Measurements from ENCODE around the gene ARV1. TPM values are rescaled to one million over a fixed set of nuclear protein-coding genes. Genes with fewer than 3 reads are reported as not detected.

Gene ARV1
- total and polyA plus RNA-seq, 10 of the 15 experiments (the other 5 are each of a cell fraction or from before 2014, with no cell fraction given) = 23.2 to 55.1 (median 35.6) TPM

GRCh38 chr1:231020139-231020601, 41.3 kb downstream of the ARV1 start:
- Histone ChIP-seq H3K27ac (ENCODE audit: control insufficient read depth, insufficient read depth) (no peak overlapping the region), H3K9ac (ENCODE audit: control insufficient read depth, insufficient read depth, low read length) (no peak overlapping the region), H3K79me2 (ENCODE audit: control insufficient read depth, insufficient read depth, low read length) (no peaks in the 10 kb centered on the region), H3K27me3 (replicated peaks in 1 of 2; ENCODE audit: control insufficient read depth in 2 of 2, insufficient read depth in 2 of 2, low read length in 1 of 2) (no peaks in the 10 kb centered on the region), H4K20me1 (ENCODE audit: control insufficient read depth, insufficient read depth) (no peaks in the 10 kb centered on the region), H2AFZ (ENCODE audit: control insufficient read depth, low read depth, low read length) (no peak overlapping the region; the same call in 1 of the 2 replicates), H3K4me1 (ENCODE audit: control insufficient read depth, insufficient read depth, low read length) (no peaks in the 10 kb centered on the region), H3K9me3 (replicated peaks; ENCODE audit: control insufficient read depth, insufficient read depth, low read length) (no peaks in the 10 kb centered on the region), H3K4me3 (no peak overlapping the region), H3K36me3 (ENCODE audit: control insufficient read depth in 2 of 2, insufficient read depth in 2 of 2, low read length in 1 of 2) (no peaks in the 10 kb centered on the region), H3K4me2 (ENCODE audit: control insufficient read depth, insufficient read depth) (no peak overlapping the region)
- ATAC-seq (no peak), FAIRE-seq (no peak), DNase-seq (ENCODE audit: low read depth, low spot score) (no peak)
- POLR2A ChIA-PET = no interaction called here
- in situ Hi-C loops (cut with MboI) = no loop called here
- SMC1A ChIA-PET (ENCODE audit: uncharacterized antibody, unreplicated experiment) = no interaction called here
- TF ChIP-seq NRF1 (conservative IDR thresholded peaks at IDR 0.05; ENCODE audit: low read depth, low read length) (no peak), CBFB (IDR thresholded peaks at IDR 0.05; ENCODE audit: low read depth) (no peak), E4F1 (IDR thresholded peaks at IDR 0.05; ENCODE audit: borderline replicate concordance, partially characterized antibody) (no peak), IKZF2 (IDR thresholded peaks at IDR 0.05) (no peak), USF1 (IDR thresholded peaks at IDR 0.05; ENCODE audit: borderline replicate concordance, extremely low read length, insufficient read depth, low read depth, low read length) (no peak), ATF7 (IDR thresholded peaks at IDR 0.05; ENCODE audit: low read depth) (no peak), CBX3 (IDR thresholded peaks at IDR 0.05; ENCODE audit: borderline replicate concordance, low read depth) (no peak), ZNF687 (IDR thresholded peaks at IDR 0.05) (no peak), EGR1 (IDR thresholded peaks at IDR 0.05; ENCODE audit: borderline replicate concordance in 1 of 2, low read depth in 2 of 2, low read length in 2 of 2) (no peak), JUND (IDR thresholded peaks at IDR 0.05; ENCODE audit: low read depth, low read length) (no peak), IRF3 (IDR thresholded peaks at IDR 0.05) (no peak), GATAD2B (conservative IDR thresholded peaks at IDR 0.05; ENCODE audit: low read depth) (no peak)
- RAD21 ChIA-PET (ENCODE audit: unreplicated experiment) = no interaction called here
- intact Hi-C loops (cut with micrococcal nuclease; ENCODE audit: unreplicated experiment) = no loop called here
- CTCF ChIA-PET = no interaction called here
- BruUV-seq (replicated peaks) = no TSS peak
- 65% methylated on average over 14 of the region's 14 CpGs for WGBS (ENCODE audit: insufficient coverage, insufficient replicate concordance, low lambda C conversion rate, missing lambda C conversion rate)
